SIG-M5 treated with dmso at 0.1 percent for 504 hours (cell line): ENCODE measurements around the gene ZNF488.

Experiments
- DNase-seq: peaks from one replicate; lab custom pipeline; 2025; ENCODE audit not compliant: unreplicated experiment; lab: John Stamatoyannopoulos, UW

Gene ZNF488

GRCh38 chr10:47383261-47384147 is 589 bp downstream of the ZNF488 start:
- peak; percentile 51 for DNase-seq

GRCh38 chr10:47381427-47382379 is 2.4 kb downstream of the ZNF488 start:
- DNase-seq, result no peak

GRCh38 chr10:47381103-47381395 is 3.0 kb downstream of the ZNF488 start:
- DNase-seq, result no peak

- no peak for DNase-seq
Observed at GRCh38 chr10:47380341-47381102, 3.6 kb downstream of the ZNF488 start.

GRCh38 chr10:47379901-47380300 is 4.2 kb downstream of the ZNF488 start:
- DNase-seq, result no peak

- DNase-seq, result no peak
Observed at GRCh38 chr10:47379445-47379785, 4.7 kb downstream of the ZNF488 start.

GRCh38 chr10:47378606-47379444 is 5.3 kb downstream of the ZNF488 start:
- DNase-seq, result no peak

GRCh38 chr10:47378183-47378510 is 5.9 kb downstream of the ZNF488 start:
- DNase-seq, result no peak

- no peak for DNase-seq
Observed at GRCh38 chr10:47376522-47377220, 7.4 kb downstream of the ZNF488 start.

- DNase-seq, result no peak
Observed at GRCh38 chr10:47374611-47375536, 9.2 kb downstream of the ZNF488 start.

- DNase-seq, result no peak
Observed at GRCh38 chr10:47372726-47373125, 11.4 kb downstream of the ZNF488 start.

- DNase-seq, result no peak
Observed at GRCh38 chr10:47371629-47372485, 12.2 kb downstream of the ZNF488 start.

GRCh38 chr10:47370878-47371277 is 13.2 kb downstream of the ZNF488 start:
- no peak for DNase-seq

GRCh38 chr10:47370015-47370767 is 13.9 kb downstream of the ZNF488 start:
- DNase-seq, result no peak

GRCh38 chr10:47369251-47369894 is 14.7 kb downstream of the ZNF488 start:
- no peak for DNase-seq

- no peak for DNase-seq
Observed at GRCh38 chr10:47368431-47369180, 15.5 kb downstream of the ZNF488 start.
